ENCODE data around the gene TMPRSS6.
A peak's percentile ranks its signal among the peaks of the same experiment; 100 is the strongest.

The TMPRSS6 gene

GRCh38 chr22:37026325-37026724, 83.2 kb downstream of the TMPRSS6 start:
- DNase-seq (ENCODE audit: low spot score), result no peak

GRCh38 chr22:37025500-37026070, 83.9 kb downstream of the TMPRSS6 start:
- DNase-seq (ENCODE audit: low spot score), result no peak

- no peak for DNase-seq (ENCODE audit: low spot score)
These were observed 85.0 kb downstream of the TMPRSS6 start for GRCh38 chr22:37024339-37025157.

- no peak for DNase-seq (ENCODE audit: low spot score)
These were observed 85.7 kb downstream of the TMPRSS6 start for GRCh38 chr22:37023743-37024338.

- no peak for DNase-seq (ENCODE audit: low spot score)
These were observed 86.8 kb downstream of the TMPRSS6 start for GRCh38 chr22:37022483-37023337.

- peak; percentile 78 for DNase-seq (ENCODE audit: low spot score)
These were observed 87.6 kb downstream of the TMPRSS6 start for GRCh38 chr22:37021710-37022482.

- DNase-seq (ENCODE audit: low spot score), result no peak
These were observed 88.5 kb downstream of the TMPRSS6 start for GRCh38 chr22:37021041-37021440.

- DNase-seq (ENCODE audit: low spot score), result no peak
These were observed 89.4 kb downstream of the TMPRSS6 start for GRCh38 chr22:37020192-37020479.

- DNase-seq (ENCODE audit: low spot score), result peak; percentile 57
These were observed 90.0 kb downstream of the TMPRSS6 start, which contains the start of the genes MPST and TST for GRCh38 chr22:37019309-37020191. MPST (plus strand) TSS chr22:37019742; CDS start chr22:37019837, 95 bp downstream. TST (minus strand) TSS chr22:37019447; CDS start chr22:37018732, 715 bp downstream.

GRCh38 chr22:37018815-37019308, 90.7 kb downstream of the TMPRSS6 start:
- DNase-seq (ENCODE audit: low spot score), result no peak

GRCh38 chr22:37018086-37018814, 91.3 kb downstream of the TMPRSS6 start:
- no peak for DNase-seq (ENCODE audit: low spot score)

- DNase-seq (ENCODE audit: low spot score), result no peak
These were observed 92.2 kb downstream of the TMPRSS6 start for GRCh38 chr22:37017356-37017755.

- no peak for DNase-seq (ENCODE audit: low spot score)
These were observed 93.2 kb downstream of the TMPRSS6 start for GRCh38 chr22:37016134-37016910.

GRCh38 chr22:37015587-37015878, 94.0 kb downstream of the TMPRSS6 start:
- DNase-seq (ENCODE audit: low spot score), result no peak
